Gastrocnemius medialis (tissue), 4 donors: ENCODE measurements around the gene ASTN2.

Experiments
- CTCF ChIP-seq, 5 experiments: fragments of 450-650 bp in 3 of 5; fragments of 200-600 bp in 2 of 5; sonication (generic) in 2 of 5; IDR thresholded peaks in 4 of 5; conservative IDR thresholded peaks in 1 of 5; 1 replicate in 4 of 5; 2 replicates in 1 of 5; pipeline ENCODE4 v1.5.1; 2016 to 2019; ENCODE audit warnings: antibody characterized with exemption in 5 of 5, mild to moderate bottlenecking in 3 of 5, moderate library complexity in 3 of 5
- POLR2A ChIP-seq, 2 donors: fragments of 450-650 bp; IDR thresholded peaks; one replicate each; pipeline ENCODE4 v1.6.1; 2017; ENCODE audit warnings: antibody characterized with exemption in 2 of 2, mild to moderate bottlenecking in 2 of 2, moderate library complexity in 2 of 2

GRCh38 chr9:117278020-117278419 lies 136.8 kb downstream of the ASTN2 start:
- TF ChIP-seq POLR2A (IDR thresholded peaks at IDR 0.05) (no peak), CTCF (IDR thresholded peaks at IDR 0.05 in 4 of 5, conservative IDR thresholded peaks at IDR 0.05 in 1 of 5) (no peak)
